Fibroblast of the aortic adventitia (primary cell): Measurements from ENCODE around the gene CRLF1. TPM values are rescaled to one million over a fixed set of nuclear protein-coding genes. Genes with fewer than 3 reads are reported as not detected.
A peak's percentile ranks its signal among the peaks of the same experiment; 100 is the strongest.

ENCODE experiments used
- DNase-seq: peaks from one replicate; pipeline ENCODE4 v3.0.0-alpha.2; 2010; ENCODE audit warnings: low read depth
- H3K4me3 ChIP-seq: 2 replicates; pipeline ENCODE4 v1.5.1; 2011; ENCODE audit warnings: low read depth, mild to moderate bottlenecking, control low read depth, low read length, moderate library complexity
- CTCF ChIP-seq: IDR thresholded peaks from 2 replicates; pipeline ENCODE4 v1.5.1; 2011; ENCODE audit warnings: mild to moderate bottlenecking, low read length, control low read depth, inconsistent platforms; ENCODE audit not compliant: insufficient read depth
- total RNA-seq: library from RNA; depleted of rRNA; stranded (reverse); fragments of >200 nt; gene quantifications from 2 replicates; pipeline ENCODE4 v1.2.3, GENCODE V29; 2012; ENCODE audit warnings: low replicate concordance

The CRLF1 gene
- total RNA-seq, 1 donor: 69.1 TPM

GRCh38 chr19:18650468-18651041 lies 44.0 kb upstream of the CRLF1 start:
- TF ChIP-seq CTCF: no peak
- no peak overlapping the region for H3K4me3 ChIP-seq
- peak; percentile 89 for DNase-seq

- TF ChIP-seq CTCF: no peak
- H3K4me3 ChIP-seq: no peak overlapping the region
- DNase-seq: peak; percentile 71
Observed at GRCh38 chr19:18650021-18650390, 43.4 kb upstream of the CRLF1 start.

- H3K4me3 ChIP-seq: no peak overlapping the region
- peak; percentile 47 for DNase-seq
- TF ChIP-seq CTCF: no peak
Observed at GRCh38 chr19:18649371-18650020, 42.9 kb upstream of the CRLF1 start.

GRCh38 chr19:18648973-18649315 lies 42.3 kb upstream of the CRLF1 start:
- no peak overlapping the region for H3K4me3 ChIP-seq
- no peak for TF ChIP-seq CTCF
- DNase-seq: no peak

GRCh38 chr19:18647807-18648206 lies 41.2 kb upstream of the CRLF1 start:
- TF ChIP-seq CTCF: no peak
- DNase-seq: no peak
- H3K4me3 ChIP-seq: no peak overlapping the region

- no peak for DNase-seq
- TF ChIP-seq CTCF: no peak
- no peak overlapping the region for H3K4me3 ChIP-seq
Observed at GRCh38 chr19:18647371-18647767, 40.8 kb upstream of the CRLF1 start.
